K562 (cell line): ENCODE measurements around the gene SNU13. TPM values are rescaled to one million over a fixed set of nuclear protein-coding genes. Genes with fewer than 3 reads are reported as not detected.

Source experiments
- ARID2 ChIP-seq: fragments of 450-650 bp; IDR thresholded peaks from 2 replicates; pipeline ENCODE4 v1.6.1; 2017; ENCODE audit warnings: antibody characterized with exemption, mild to moderate bottlenecking
- NR3C1 ChIP-seq: sonication (generic); formaldehyde crosslinking; IDR thresholded peaks from 2 replicates; pipeline ENCODE4 v1.8.1; 2022; ENCODE audit warnings: missing genetic modification reagents
- PTRF ChIP-seq: fragments of 450-650 bp; IDR thresholded peaks from 2 replicates; pipeline ENCODE4 v1.6.1; 2016; ENCODE audit warnings: mild to moderate bottlenecking, missing genetic modification characterization, missing compliant biosample characterization
- RB1 ChIP-seq: fragments of 450-650 bp; IDR thresholded peaks from 2 replicates; pipeline ENCODE4 v1.6.1; 2017; ENCODE audit warnings: low read depth, mild to moderate bottlenecking
- SIRT6 ChIP-seq: IDR thresholded peaks from one replicate; pipeline ENCODE4 v1.6.1; 2012; ENCODE audit warnings: low read depth, mild to moderate bottlenecking, control low read depth, inconsistent platforms, low read length, moderate library complexity
- SPI1 ChIP-seq: IDR thresholded peaks from 2 replicates; pipeline ENCODE4 v1.6.1; 2011; ENCODE audit warnings: low read depth, low read length, control low read depth, borderline replicate concordance
- SUPT5H ChIP-seq: fragments of 450-650 bp; IDR thresholded peaks from 2 replicates; pipeline ENCODE4 v1.6.1; 2016
- TGIF2 ChIP-seq: sonication (generic); formaldehyde crosslinking; IDR thresholded peaks from 2 replicates; pipeline ENCODE4 v1.8.1; 2022; ENCODE audit warnings: mild to moderate bottlenecking, missing genetic modification reagents, moderate library complexity
- UBTF ChIP-seq, 2 experiments: IDR thresholded peaks; 2 replicates each; pipeline ENCODE4 v1.6.1; 2012; ENCODE audit warnings: improper control_type of control experiment in 2 of 2, low read depth in 2 of 2, low read length in 2 of 2, borderline replicate concordance in 1 of 2
- ZBTB12 ChIP-seq: fragments of 250-450 bp; sonication (Bioruptor Pico); IDR thresholded peaks from 2 replicates; pipeline ENCODE4 v1.4.0; 2020
- ZKSCAN8 ChIP-seq: fragments of 200-800 bp; sonication (Bioruptor generic); IDR thresholded peaks from 2 replicates; pipeline ENCODE4 v1.6.1; 2016; ENCODE audit warnings: missing genetic modification characterization, missing compliant biosample characterization
- polyA plus RNA-seq, 8 experiments: library from polyadenylated mRNA; depleted of rRNA in 4 of 8; stranded (reverse) in 5 of 8; unstranded in 3 of 8; fragments of >200 nt; fragmentation: Nextera tagmentation in 2 of 8; fragmentation: Illumina TruSeq in 1 of 8; extraction: Ambion mirVana in 2 of 8; extraction: Trizol in 1 of 8; gene quantifications; 2 replicates each; pipeline versions ENCODE4 v1.2.1 to v1.2.3, GENCODE V29; 2011 to 2014; ENCODE audit warnings: inconsistent platforms in 1 of 8, missing spikeins in 1 of 8
- total RNA-seq, 7 experiments: library from RNA; depleted of rRNA in 6 of 7; stranded (reverse); fragments of >200 nt in 6 of 7; fragmentation: Illumina TruSeq in 2 of 7; extraction: Trizol in 2 of 7; gene quantifications; 2 replicates each; pipeline versions ENCODE4 v1.2.1 to v1.2.3, GENCODE V29; 2011 to 2021; ENCODE audit warnings: low replicate concordance in 1 of 7
- TF ChIP-seq, protein P1 (sequence below), 2 experiments: fragments of 150-350 bp in 1 of 2; IDR thresholded peaks; 2 replicates each; pipeline ENCODE4 v1.6.1; 2012 to 2016; ENCODE audit warnings: low read depth in 2 of 2, low read length in 2 of 2, mild to moderate bottlenecking in 1 of 2, moderate library complexity in 1 of 2
- TF ChIP-seq, protein P2 (sequence below): fragments of 450-650 bp; formaldehyde crosslinking; conservative IDR thresholded peaks from 2 replicates; pipeline ENCODE4 v1.4.0; 2022; ENCODE audit warnings: mild to moderate bottlenecking, missing genetic modification characterization
- TF ChIP-seq, protein P3 (sequence below): fragments of 250-450 bp; sonication (Bioruptor Pico); IDR thresholded peaks from 2 replicates; pipeline ENCODE4 v1.5.0; 2021; ENCODE audit warnings: mild to moderate bottlenecking, moderate library complexity

SNU13 gene
- total and polyA plus RNA-seq, 9 of the 15 experiments (the other 6 are each of a cell fraction or from before 2014, with no cell fraction given), result 185 to 981 (median 283) TPM

DNA sequence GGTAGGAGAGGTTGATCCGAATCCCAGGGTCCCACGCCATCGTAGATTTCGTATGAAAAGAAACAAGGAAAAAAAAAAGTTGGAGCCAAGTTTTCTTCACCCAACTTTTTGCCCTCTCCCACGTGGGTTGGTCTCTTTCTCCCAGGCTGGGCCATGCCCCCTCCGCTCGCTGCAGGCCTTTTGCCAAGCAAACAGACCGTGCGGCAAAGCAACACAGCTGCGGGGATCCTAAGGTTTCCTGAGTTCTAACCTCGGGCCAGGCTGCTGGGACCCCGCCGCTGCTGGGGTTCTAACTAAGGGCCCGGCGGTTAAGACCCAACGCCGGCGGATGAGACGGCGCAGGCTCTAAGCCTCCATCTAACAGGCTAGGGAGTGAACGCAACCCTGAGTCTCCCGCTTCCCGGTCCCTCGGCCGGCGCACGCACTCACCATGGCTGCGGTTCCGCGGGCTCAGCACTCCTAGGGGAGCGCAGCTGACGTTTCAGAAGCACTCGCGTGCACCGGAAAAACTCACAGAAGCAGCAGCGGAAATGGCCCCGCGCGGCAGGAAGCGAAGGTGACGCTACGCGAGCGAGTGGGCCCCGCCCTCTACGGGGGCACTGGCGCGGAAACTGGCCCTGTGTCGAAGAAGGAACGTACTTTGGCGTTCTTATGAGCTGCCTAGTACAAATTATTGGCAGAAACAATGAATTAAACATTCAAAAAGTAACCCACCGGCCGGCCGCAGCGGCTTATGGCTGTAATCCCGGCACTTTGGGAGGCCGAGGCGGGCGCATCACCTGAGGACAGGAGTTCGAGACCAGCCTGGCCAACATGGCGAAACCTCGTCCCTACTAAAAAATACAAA is at the start of gene SNU13 (continued):
- TF ChIP-seq ZBTB12 (CRISPR knock-in tag) (no peak), UBTF (IDR thresholded peaks at IDR 0.05; ENCODE audit: borderline replicate concordance in 1 of 2, low read depth in 2 of 2, low read length in 2 of 2) (peak in 1 of 2 experiments; percentile 60; a peak in 1 of 4 replicates), NR3C1 (no peak), SPI1 (no peak), RB1 (0 out of 2 replicates have a peak, but pooled peaks have one; percentile 20), PTRF (tag) (no peak), TGIF2 (CRISPR knock-in tag) (0 out of 2 replicates have a peak, but pooled peaks have one; percentile 35), SUPT5H (peak; percentile 86), ZKSCAN8 (CRISPR knock-in tag) (no peak), ARID2 (no peak), SIRT6 (no peak)
- TF ChIP-seq, protein P1, sequence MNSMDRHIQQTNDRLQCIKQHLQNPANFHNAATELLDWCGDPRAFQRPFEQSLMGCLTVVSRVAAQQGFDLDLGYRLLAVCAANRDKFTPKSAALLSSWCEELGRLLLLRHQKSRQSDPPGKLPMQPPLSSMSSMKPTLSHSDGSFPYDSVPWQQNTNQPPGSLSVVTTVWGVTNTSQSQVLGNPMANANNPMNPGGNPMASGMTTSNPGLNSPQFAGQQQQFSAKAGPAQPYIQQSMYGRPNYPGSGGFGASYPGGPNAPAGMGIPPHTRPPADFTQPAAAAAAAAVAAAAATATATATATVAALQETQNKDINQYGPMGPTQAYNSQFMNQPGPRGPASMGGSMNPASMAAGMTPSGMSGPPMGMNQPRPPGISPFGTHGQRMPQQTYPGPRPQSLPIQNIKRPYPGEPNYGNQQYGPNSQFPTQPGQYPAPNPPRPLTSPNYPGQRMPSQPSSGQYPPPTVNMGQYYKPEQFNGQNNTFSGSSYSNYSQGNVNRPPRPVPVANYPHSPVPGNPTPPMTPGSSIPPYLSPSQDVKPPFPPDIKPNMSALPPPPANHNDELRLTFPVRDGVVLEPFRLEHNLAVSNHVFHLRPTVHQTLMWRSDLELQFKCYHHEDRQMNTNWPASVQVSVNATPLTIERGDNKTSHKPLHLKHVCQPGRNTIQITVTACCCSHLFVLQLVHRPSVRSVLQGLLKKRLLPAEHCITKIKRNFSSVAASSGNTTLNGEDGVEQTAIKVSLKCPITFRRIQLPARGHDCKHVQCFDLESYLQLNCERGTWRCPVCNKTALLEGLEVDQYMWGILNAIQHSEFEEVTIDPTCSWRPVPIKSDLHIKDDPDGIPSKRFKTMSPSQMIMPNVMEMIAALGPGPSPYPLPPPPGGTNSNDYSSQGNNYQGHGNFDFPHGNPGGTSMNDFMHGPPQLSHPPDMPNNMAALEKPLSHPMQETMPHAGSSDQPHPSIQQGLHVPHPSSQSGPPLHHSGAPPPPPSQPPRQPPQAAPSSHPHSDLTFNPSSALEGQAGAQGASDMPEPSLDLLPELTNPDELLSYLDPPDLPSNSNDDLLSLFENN (IDR thresholded peaks at IDR 0.05; ENCODE audit: low read depth in 2 of 2, low read length in 2 of 2), result no peak
- TF ChIP-seq, protein P2, sequence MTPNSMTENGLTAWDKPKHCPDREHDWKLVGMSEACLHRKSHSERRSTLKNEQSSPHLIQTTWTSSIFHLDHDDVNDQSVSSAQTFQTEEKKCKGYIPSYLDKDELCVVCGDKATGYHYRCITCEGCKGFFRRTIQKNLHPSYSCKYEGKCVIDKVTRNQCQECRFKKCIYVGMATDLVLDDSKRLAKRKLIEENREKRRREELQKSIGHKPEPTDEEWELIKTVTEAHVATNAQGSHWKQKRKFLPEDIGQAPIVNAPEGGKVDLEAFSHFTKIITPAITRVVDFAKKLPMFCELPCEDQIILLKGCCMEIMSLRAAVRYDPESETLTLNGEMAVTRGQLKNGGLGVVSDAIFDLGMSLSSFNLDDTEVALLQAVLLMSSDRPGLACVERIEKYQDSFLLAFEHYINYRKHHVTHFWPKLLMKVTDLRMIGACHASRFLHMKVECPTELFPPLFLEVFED (CRISPR knock-in tag), result no peak
- TF ChIP-seq, protein P3, sequence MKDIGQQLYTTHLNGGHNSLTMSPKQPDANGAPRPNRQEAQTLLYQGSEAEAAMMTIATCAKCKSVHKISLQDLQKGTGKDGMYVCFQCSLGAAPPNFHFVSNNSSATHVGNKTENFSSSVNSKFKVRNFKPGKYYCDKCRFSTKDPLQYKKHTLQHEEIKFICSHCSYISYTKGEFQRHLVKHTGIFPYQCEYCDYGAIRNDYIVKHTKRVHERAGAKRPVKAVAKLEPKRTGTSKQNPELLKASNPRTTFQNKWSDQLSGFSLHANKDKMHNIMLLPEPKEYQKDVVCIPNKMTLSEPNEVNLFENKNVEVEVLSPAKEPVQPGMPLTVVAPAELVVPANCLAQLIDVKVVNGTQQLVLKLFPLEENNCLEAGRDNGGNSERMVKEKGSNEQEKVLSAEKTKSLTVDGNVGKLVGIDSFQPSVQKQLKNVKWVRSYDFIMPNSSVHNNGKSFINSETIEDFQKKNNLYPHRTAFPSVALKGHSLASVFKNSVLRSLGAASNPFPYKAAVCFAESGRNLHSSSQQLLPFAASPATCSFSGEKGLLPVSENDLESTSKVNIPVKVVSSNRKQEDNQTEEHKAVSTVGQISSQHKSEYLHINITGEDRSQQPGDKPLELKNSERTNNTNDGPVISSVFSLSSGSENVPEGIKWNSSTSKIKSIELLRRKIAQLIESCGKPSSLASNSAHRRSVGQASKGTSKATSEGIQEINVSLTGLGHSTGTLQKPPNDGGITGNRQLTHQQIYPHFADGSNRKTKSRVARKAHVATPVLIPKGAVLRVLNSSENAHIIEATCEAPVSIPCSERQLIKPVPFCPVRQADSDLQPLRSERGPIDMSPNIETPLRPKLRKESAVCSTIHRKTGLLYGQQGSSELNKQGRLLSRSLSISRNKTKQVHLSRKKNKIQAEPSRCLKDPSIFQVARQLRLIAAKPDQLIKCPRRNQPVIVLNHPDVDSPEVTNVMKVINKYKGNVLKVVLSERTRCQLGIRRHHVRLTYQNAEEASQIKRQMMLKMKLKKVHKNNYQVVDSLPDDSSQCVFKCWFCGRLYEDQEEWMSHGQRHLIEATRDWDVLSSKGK (CRISPR knock-in tag), result no peak
